A673 (cell line): ENCODE results near the gene TAAR8. TPM values are rescaled to one million over a fixed set of nuclear protein-coding genes. Genes with fewer than 3 reads are reported as not detected.
"Not testable (repeated sequence)": the region's sequence is repeated elsewhere in the genome, so short reads cannot be mapped to it uniquely, and the experiment has no call there.

Experiments used
- BruUV-seq: library from RNA; stranded (reverse); fragments of 400-500 nt; replicated peaks from 2 replicates; lab custom pipeline; 2021; lab: Mats Ljungman, UMichigan
- CTCF ChIA-PET: fragments of 300-600 bp; sonication (Branson Sonifier 250); formaldehyde crosslinking; loops from one replicate; lab custom pipeline; 2022; ENCODE audit warnings: antibody characterized with exemption; lab: Charles Lee
- POLR2A ChIA-PET: fragments of 300-600 bp; sonication (Branson Sonifier 250); formaldehyde crosslinking; loops from one replicate; lab custom pipeline; 2022; ENCODE audit warnings: antibody characterized with exemption; ENCODE audit not compliant: low non-redundant PET; lab: Charles Lee
- DNase-seq: peaks from one replicate; pipeline ENCODE4 v3.0.0-alpha.2; 2015; ENCODE audit warnings: low spot score
- H3K27ac ChIP-seq: fragments of 200-600 bp; sonication (generic); 2 replicates; pipeline ENCODE4 v1.5.1; 2016; ENCODE audit warnings: mixed run types, low read depth, mild to moderate bottlenecking, mixed read lengths, antibody characterized with exemption, low read length; ENCODE audit not compliant: poor library complexity, severe bottlenecking
- H3K27me3 ChIP-seq: fragments of 200-600 bp; sonication (generic); replicated peaks from 2 replicates; pipeline ENCODE4 v1.6.1; 2017; ENCODE audit warnings: mixed run types, low read depth, mild to moderate bottlenecking, mixed read lengths, antibody characterized with exemption, low read length; ENCODE audit not compliant: insufficient read depth, poor library complexity
- H3K36me3 ChIP-seq: fragments of 200-600 bp; sonication (generic); 2 replicates; pipeline ENCODE4 v1.6.1; 2016; ENCODE audit warnings: mixed run types, mild to moderate bottlenecking, mixed read lengths, antibody characterized with exemption, low read length; ENCODE audit not compliant: insufficient read depth, poor library complexity, severe bottlenecking
- H3K4me1 ChIP-seq: fragments of 200-600 bp; sonication (generic); 2 replicates; pipeline ENCODE4 v1.6.1; 2017; ENCODE audit warnings: mixed run types, mild to moderate bottlenecking, mixed read lengths, antibody characterized with exemption, low read length; ENCODE audit not compliant: insufficient read depth, poor library complexity, severe bottlenecking
- H3K4me3 ChIP-seq: fragments of 200-600 bp; sonication (generic); 2 replicates; pipeline ENCODE4 v1.5.1; 2016; ENCODE audit warnings: low read depth, mixed run types, mild to moderate bottlenecking, mixed read lengths, low read length; ENCODE audit not compliant: poor library complexity, severe bottlenecking
- H3K9me3 ChIP-seq: fragments of 200-600 bp; sonication (generic); 2 replicates; pipeline ENCODE4 v1.6.1; 2016; ENCODE audit warnings: mixed run types, low read depth, mild to moderate bottlenecking, mixed read lengths, antibody characterized with exemption, low read length; ENCODE audit not compliant: poor library complexity, severe bottlenecking
- EZH2 ChIP-seq: fragments of 200-600 bp; sonication (generic); IDR thresholded peaks from 2 replicates; pipeline ENCODE4 v1.6.1; 2017; ENCODE audit warnings: borderline replicate concordance, low read depth, mild to moderate bottlenecking, mixed read lengths, antibody characterized with exemption, low read length; ENCODE audit not compliant: poor library complexity, severe bottlenecking
- intact Hi-C: fragments of 100-400 bp; cut with micrococcal nuclease; formaldehyde crosslinking; loops from one replicate; pipeline ENCODE4 v1.10.0; 2022; ENCODE audit not compliant: unreplicated experiment
- total RNA-seq: library from RNA; stranded (reverse); gene quantifications from 2 replicates; pipeline ENCODE4 v1.2.3, GENCODE V29; 2021
- TF ChIP-seq, protein P1 (sequence below): fragments of 300-800, 200-600 bp; sonication (generic); conservative IDR thresholded peaks from 2 replicates; pipeline ENCODE4 v1.5.1; 2017; ENCODE audit warnings: low read depth, mild to moderate bottlenecking, antibody characterized with exemption, low read length, moderate library complexity, mixed read lengths

Gene TAAR8
- total RNA-seq, 1 experiment from 2014 or later = not detected

DNA sequence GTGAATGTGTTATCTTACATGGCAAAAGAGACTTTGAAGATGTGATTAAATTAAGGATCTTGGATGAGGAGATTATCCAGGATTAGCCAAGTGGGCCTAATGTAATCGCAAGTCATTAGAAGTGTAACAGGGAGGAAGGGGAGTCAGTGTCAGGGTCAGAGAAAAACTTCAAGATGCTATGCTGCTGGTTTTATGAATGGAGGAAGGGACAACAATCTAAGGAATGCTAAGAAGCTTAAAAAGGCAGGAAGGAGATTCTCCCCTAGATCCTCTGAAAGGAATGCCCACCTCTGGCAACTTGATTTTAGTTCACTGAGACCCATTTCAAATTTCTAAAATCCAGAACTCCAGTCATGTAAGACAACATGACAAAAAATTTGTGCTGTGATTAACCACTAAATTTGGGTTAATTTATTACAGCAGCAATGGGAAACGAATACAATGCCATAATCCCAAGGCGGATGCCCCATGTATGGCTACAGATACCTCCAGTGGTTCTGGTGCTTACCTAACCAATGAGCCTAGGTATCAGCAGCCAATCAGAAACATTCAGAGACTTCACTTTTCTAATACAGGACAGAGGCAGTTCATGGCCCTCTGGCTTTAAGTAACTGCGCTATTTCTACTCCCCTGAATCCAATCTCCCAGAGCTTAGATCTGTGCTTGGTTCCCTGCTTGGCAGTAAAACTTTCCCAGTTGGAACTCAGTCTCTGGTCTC is 3.6 kb upstream of the TAAR8 start:
- Histone ChIP-seq H3K27ac (no peak overlapping the region), H3K4me3 (no peak overlapping the region), H3K4me1 (no peaks in the 10 kb centered on the region), H3K9me3 (no peaks in the 10 kb centered on the region), H3K27me3 (peaks cover 88% of the 10 kb centered on the region), H3K36me3 (no peaks in the 10 kb centered on the region)
- no TSS peak for BruUV-seq
- intact Hi-C loops = no loop called here
- no peak for TF ChIP-seq EZH2
- TF ChIP-seq, protein P1, sequence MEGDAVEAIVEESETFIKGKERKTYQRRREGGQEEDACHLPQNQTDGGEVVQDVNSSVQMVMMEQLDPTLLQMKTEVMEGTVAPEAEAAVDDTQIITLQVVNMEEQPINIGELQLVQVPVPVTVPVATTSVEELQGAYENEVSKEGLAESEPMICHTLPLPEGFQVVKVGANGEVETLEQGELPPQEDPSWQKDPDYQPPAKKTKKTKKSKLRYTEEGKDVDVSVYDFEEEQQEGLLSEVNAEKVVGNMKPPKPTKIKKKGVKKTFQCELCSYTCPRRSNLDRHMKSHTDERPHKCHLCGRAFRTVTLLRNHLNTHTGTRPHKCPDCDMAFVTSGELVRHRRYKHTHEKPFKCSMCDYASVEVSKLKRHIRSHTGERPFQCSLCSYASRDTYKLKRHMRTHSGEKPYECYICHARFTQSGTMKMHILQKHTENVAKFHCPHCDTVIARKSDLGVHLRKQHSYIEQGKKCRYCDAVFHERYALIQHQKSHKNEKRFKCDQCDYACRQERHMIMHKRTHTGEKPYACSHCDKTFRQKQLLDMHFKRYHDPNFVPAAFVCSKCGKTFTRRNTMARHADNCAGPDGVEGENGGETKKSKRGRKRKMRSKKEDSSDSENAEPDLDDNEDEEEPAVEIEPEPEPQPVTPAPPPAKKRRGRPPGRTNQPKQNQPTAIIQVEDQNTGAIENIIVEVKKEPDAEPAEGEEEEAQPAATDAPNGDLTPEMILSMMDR = no peak
- ChIA-PET POLR2A (no interaction called here), CTCF (no interaction called here)
- DNase-seq = no peak

DNA sequence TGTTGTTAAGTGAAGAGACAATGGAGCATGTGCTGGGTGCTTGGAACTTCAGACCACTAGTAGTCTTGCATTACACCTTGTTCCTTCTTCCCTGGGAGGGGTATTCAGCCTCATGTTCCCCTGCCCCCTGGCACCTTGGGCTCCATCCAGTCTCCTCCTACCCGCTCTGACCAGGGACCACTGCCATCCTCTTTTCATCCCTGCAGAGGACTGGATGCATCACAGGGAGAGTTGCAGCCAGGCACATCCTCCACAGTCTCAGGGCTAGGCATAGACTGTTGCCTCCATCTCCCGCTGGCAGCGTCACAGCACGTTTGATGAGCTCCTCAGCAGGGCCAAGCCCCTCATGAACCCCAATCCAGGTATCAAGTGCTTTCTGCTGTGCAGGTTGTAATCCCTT is 1.3 kb upstream of the TAAR8 start:
- BruUV-seq = no TSS peak
- intact Hi-C loops = no loop called here
- CTCF ChIA-PET = no interaction called here
- Histone ChIP-seq H3K4me3 (no peak overlapping the region), H3K36me3 (no peaks in the 10 kb centered on the region), H3K27ac (no peak overlapping the region), H3K9me3 (no peaks in the 10 kb centered on the region), H3K4me1 (no peaks in the 10 kb centered on the region), H3K27me3 (peaks cover 83% of the 10 kb centered on the region)
- POLR2A ChIA-PET = no interaction called here
- DNase-seq = no peak
- TF ChIP-seq, protein P1 = no peak
- TF ChIP-seq EZH2 = no peak

DNA sequence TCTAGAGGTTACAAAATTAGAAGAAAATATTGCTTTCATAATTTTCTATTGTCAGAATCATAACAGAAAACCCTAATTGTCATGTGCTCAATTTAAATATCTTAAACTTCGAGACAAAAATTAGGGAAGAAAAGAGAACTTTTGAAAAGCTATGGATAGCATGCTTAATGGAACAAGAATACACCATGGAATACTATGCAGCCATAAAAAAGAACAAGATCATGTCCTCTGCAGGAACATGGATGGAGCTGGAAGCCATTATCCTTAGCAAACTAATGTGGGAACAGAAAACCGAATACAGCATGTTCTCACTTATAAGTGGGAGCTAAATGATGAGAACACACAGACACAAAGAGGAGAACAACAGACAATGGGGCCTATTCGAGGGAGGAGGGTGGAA is 7.6 kb downstream of the TAAR8 start:
- CTCF ChIA-PET, H3K27ac ChIP-seq, DNase-seq, H3K9me3 ChIP-seq, intact Hi-C loops, POLR2A ChIA-PET, H3K36me3 ChIP-seq, H3K4me1 ChIP-seq, BruUV-seq, H3K4me3 ChIP-seq: not testable (repeated sequence)
- peaks cover 68% of the 10 kb centered on the region for H3K27me3 ChIP-seq

DNA sequence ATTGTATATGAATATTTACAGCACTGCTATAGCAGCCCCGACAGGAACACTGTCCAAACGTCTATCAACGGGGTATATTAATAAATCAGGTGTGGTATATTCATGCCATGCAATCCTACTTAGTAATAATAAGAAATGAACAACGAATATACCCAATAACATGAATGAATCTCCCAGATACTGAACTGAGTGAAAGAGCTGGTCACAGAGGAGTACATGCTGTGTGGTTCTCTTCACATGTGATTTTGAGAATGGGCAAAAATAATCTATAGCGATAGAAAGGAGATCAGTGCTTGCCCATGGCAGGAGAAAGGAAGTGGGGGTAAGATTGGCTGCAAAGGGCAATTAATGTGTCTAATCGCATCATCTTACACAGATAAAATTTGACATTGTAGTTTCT is 13.9 kb downstream of the TAAR8 start:
- H3K36me3 ChIP-seq = no peaks in the 10 kb centered on the region
- intact Hi-C loops = no loop called here
- BruUV-seq = no TSS peak
- peaks cover 83% of the 10 kb centered on the region for H3K27me3 ChIP-seq
- no peak overlapping the region for H3K27ac ChIP-seq
- ChIA-PET CTCF (no interaction called here), POLR2A (no interaction called here)
- TF ChIP-seq EZH2 = no peak
- TF ChIP-seq, protein P1 = no peak
- no peak for DNase-seq
- no peak overlapping the region for H3K4me3 ChIP-seq
- H3K4me1 ChIP-seq = no peaks in the 10 kb centered on the region
- H3K9me3 ChIP-seq = no peaks in the 10 kb centered on the region
